Inflammatory macrophage treated with lipopolysaccharide for 4 hours (primary cell): ENCODE data around the gene CFAP90.

Source experiments
- DNase-seq: peaks from one replicate; pipeline ENCODE4 v3.0.0-alpha.2; 2020

The CFAP90 gene

DNA sequence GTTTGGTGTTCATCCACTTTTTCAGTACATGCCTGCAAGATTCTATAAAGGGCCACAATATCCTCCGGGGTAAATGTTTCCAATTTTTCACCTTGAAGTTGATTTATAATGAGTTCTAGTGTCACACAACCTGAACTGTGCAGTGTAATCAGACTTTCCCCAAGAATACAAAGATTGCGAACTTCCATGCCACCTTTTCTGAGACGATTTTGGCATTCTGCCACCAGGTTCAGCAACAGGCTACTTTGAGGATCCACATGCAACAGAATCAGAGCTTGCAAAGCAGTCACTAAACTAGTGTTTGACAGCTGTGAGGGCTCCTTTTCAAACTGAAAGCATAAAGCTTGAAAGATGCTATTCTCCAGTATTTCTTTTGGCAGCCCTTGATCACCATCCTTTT, 16.3 kb upstream of the CFAP90 start:
- no peak for DNase-seq

DNA sequence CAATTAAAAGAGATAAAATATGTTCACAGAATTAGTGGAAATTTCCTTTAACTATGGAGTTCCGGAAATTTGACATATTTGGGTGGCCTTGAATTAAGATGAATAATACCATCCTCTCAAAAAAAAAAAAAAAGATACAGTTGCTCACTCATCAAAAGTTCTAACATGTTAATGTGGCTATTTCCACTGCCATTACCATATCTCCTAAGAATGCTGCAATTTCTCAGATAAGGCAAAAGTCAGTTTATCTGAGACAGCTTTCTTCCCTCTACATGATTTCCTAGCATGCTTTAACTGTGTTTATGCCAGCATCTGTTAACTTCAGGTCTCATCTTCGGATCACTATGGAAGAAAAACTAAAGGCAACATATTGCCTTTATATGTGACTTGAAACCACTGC, 15.3 kb upstream of the CFAP90 start:
- DNase-seq: no peak

DNA sequence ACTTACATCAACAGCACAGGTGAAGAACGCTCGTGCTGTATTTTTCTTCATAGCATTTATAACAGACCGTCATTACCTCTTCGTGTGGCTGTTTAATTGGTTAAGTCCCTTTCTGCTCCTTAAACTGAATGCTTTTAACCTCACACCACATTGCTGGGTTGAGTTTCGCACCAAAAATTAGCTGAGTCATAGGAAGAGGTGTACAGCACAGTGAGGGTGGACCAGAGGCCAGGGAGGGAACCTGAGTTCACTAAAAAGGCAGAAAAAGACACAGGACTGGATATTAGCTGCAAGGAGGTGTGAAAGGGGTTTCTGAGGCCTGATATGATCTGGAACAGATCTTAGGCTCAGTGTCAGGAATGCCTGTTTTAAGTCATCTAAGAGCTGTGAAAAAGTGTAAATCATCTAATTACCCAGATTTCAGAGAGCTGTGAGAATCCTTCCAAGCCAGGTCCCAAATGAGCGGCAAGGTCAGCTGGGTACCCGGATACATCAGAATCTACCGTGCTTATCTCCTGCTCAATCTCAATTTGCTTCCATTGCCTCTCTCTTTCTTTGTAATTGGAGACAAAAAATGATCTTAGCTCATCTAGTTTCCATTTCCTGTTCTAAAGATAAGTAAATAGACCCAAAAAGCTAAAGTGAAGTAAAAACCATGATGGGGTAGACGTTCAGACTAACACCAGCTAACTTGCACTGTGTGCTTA, 7.1 kb upstream of the CFAP90 start:
- DNase-seq: no peak

DNA sequence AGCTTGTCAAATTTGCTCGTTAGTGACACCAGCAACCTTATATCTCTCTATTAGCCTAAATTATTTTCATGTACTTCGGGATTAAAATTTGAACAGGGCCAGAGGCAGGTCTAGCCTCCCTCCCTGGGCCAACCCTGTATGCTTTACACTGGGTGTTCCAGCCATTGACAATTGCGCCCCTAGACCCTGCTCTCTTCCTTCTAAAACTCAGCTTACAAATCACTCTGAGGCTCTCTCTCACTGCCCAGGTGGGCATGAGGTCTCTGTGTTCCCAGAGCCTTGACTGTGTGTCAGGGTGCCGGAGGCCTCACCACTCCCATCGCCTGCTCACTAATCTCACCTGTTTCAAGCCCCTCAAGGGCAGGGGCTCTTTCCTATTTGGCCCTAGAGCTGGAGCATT, 6.4 kb upstream of the CFAP90 start:
- DNase-seq: no peak

DNA sequence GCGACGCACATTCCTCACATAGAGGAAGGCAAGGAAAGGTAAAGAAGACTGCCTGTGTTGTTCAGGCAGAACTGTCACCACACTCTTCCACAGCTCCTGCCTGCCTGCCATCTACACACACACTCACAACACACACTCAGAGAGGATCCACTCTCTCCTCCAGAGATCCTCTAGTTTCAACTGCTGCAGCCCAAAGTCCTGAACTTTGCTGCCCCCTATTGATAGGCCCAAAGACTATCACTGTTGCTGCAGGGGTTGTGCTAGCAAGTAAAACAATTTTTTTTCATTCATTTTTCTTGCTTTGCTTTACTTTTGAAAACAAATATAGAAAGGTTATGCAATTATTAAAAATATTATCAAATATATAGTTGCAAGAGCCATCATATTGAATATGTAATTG, 5.9 kb upstream of the CFAP90 start:
- peak; percentile 43 for DNase-seq

DNA sequence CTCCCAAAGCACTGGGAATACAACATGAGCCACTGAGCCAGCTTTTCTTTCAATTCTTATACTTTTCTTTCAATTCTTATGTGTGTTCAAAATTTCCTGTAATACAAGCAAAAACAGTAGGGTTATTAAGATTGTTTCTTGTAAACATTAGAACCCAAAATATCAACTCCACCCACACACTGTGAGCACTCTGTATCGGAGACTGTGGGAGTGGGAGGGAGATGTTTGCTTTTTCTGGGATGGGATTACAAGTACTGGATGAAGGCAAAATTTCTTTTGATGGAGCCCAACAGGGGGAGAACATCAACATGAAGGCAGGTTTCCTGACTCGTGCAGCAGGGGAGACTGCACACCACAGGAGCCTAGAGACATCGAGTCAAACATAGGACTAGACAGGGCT, 4.7 kb upstream of the CFAP90 start:
- DNase-seq: no peak

DNA sequence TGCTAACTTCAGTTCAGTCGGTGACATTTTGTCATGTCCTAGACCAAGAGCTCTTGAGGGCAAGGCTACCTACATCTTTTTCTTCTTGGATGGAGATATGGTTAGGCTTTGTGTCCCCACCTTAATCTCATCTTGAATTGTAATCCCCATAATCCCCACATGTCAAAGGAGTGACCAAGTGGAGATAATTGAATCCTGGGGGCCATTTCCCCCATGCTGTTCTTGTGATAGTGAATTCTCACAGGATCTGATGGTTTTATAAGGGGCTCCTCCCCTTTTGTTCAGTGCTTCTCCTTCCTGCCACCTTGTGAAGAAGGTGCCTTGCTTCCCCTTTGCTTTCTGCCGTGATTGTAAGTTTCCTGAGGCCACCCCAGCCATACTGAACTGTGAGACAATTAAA, 2.1 kb upstream of the CFAP90 start:
- DNase-seq: no peak

DNA sequence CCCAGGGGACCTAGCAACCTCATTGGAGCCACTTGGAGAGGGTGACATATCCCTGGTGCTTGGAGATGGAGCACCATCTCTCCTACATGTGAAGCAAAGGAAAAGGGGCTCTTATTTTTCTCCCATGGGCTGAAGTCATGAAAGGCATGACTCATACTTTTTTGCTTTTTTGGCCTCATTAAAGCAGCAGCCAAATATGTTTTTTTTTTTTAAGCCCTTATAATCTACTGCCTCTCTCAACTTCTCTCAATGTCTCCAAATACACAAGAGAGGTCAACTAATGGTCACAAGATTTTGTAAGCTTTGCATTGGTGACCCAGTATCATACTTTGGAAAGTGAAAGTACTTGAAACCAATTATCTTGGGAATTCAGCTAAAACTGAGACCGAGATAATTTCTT, 1.6 kb upstream of the CFAP90 start:
- peak; percentile 9 for DNase-seq

DNA sequence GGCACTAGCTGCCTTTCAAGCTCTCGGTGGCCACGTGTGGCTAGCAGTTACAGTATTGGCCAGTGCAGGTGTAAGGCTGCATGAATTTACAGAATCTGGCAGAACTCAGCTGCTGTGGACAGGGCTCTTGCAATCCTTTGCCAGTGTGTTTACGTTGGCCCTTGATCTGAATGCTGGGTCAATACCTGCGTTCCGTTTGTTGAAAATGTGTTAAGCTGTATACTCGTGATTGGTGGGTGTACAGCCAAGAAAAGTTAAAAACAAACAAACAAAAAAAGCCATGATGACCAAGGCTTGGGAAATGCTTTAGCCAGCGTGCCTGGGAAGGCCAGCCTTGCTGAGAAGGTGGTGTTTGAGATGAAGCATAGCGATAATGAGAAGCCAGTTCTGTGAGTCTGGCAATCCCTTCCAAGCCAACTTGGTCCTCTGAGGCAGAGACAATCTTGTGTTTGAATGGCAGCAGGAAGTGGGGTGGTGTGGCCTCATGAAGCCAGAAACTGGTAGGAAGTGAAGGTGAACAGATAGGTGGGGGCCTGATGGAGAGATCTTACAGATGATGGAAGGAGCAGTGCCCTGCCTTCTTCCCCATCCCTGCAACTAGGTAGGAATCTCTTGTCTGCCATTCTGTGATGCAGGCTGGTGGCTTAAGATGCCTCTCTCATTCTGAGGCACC, 820 bp upstream of the CFAP90 start:
- DNase-seq: no peak

DNA sequence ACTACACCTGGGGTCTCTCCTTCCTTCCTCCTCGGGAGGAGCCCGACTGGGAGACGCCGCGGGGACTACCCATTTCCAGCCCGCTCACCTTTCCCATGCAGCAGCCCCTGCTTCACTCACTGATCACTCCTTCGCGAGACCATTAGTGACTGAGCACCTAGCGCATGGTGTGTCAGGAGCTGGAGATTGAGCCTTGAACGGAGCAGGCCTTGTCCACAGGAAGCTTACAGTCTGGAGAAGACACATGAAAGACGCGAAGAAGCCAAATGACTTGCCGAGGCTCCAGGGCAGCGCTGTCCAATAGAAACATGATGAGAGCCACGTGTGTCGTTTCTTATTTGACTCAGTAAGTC, 283 bp upstream of the CFAP90 start:
- DNase-seq: no peak

DNA sequence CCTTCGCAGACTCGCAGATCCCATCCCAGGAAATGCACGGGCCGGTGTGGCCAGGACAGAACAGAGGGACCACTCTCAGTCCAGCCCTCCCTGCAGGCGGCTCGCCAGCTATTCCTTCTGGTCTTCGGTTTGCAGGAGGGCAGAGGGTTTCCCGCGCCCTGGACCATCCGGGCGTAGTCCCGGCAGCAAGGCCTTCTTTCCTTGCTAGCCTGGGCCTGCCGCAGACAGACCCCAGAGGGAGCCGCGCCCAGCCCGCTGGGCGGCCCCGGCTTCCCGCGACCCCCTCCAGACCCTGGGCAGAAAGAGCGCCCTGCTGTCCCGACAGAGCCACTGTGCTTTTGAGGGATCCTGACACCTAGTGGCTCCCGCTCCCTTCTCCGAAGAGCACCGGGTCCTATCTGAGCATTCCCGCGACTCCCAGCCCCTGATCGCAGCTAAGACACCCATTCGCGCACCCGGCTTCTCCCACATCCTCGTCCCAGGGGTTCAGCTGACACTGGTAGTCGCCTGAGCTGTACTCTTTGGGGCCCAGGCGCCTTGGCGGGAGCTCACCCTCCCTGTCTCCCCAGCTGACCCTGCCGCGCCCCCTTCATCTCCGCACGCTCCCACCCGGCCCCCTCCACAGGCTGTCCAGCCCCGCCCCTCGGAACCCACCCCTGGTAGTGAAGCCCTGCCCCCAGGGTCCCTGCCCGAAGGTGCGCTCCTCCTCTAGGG, 1.1 kb downstream of the CFAP90 start:
- no peak for DNase-seq

DNA sequence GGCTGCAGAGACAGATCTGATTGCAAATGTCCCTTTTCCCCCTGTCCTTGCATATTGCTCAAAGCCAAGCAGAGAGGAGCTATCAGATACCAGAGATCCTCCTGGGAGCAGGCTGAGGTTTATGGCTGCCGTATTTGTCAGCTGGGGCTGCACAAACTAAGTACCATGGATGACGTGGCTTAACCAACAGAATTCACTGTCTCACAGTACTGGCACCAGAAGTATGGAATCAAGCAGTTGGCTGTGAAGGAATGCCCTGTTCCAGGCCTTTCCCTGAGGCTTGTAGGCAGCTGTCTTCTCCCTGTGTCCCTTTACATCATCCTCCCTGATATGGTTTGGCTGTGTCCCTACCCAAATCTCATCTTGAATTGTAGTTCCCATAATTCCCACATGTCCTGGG, 2.6 kb downstream of the CFAP90 start:
- no peak for DNase-seq

DNA sequence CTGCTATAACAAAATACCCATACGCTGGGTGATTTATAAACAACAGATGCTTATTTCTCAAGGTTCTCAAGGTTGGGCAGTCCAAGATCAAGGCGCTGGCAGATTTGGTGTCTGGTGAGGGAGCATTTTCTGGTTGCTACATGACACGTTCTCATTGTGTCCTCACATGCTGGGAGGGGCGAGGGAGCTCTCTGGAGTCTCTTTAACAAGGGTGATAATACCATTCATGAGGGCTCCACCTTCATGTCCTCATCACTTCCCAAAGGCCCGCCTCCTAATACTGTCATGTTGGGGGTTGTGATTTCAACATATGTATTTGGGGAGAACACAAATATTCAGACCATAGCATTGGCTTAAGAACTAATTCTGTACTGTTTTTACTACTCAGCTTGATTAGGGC, 4.6 kb downstream of the CFAP90 start:
- DNase-seq: no peak

DNA sequence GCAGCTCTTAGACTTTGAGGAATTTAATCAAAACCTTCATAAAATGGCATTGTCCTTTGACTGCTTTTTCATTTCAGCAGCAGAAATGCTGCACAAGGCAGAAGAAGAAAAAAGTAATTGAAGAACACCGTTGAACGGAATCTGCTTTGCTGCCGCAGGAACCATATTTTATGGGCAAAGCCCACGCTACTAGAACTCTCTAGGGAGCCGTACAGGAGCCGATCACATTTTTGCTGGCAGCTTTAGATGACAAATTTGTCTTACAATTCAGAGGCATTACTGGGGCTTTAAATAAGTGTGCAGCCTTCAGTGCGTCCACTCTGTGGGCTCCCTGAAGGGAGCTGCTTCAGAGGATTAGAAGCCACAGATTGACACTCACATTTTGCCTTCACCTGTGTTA, 5.4 kb downstream of the CFAP90 start:
- no peak for DNase-seq

DNA sequence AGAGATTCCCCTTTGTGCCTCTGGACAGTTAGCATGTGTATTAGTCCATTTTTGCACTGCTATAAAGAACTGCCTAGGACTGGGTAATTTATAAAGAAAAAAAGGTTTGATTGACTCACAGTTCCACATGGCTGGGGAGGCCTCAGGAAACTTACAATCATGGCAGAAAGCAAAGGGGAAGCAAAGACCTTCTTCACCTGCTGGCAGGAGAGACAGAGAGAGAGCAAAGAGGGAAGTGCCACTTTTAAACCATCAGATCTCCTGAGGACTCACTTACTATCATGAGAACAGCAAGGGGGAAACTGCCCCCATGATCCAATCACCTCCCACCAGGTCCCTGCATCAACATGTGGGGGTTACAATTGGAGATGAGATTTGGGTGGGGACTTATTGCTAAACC, 6.0 kb downstream of the CFAP90 start:
- no peak for DNase-seq

DNA sequence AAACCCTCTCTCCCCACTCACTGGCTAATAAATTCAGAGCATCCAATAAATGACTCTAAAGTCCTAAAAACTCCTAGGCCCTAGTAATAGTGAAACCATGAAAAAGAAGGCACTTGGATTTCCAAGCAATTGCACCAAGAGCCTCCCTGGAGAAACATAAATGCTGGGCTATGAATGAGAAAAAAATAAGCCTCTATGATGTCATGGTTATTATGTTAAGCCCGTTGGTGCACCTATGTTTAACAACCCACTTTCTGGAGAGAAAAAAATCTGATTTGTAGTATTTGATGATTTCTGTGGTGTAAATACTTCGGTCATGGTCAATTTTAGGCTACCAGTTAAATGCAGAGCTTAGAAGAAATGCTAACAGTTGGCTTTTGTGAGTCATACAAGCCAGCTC, 8.4 kb downstream of the CFAP90 start:
- DNase-seq: no peak

DNA sequence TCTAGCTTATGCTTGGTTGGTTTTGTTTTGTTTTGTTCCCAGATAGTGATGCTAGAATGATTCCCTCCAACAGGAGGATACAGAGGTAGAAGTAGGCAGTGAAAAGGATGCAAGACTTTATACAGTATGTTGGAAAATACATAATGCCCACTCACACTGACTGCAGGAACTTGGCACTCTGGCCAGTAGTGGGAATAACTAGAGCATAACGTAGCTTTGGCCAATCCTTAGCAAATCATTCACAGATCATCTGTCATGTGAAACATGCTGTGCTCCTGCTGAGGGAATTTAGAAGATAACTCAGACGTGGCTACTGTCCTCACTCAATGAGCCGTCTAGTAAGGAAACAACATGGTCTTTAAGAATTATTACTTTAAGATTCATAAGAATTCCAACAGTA, 13.5 kb downstream of the CFAP90 start:
- no peak for DNase-seq

DNA sequence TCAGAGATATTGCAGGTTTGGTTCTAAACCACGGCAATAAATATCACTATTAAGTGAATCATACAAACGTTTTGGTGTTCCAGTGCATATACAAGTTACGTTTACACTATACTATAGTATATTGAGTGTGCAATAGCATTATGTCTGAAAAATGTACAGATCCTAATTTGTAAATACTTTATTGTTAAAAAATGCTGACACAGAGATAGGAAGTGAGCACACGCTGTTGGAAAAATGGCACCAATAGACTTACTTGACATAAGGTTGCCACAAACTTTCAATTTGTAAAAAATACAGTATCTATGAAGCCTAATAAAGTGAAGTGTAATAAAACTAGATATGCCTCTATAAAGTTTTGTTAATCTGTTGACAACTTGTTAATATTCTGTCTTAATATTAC, 16.0 kb downstream of the CFAP90 start:
- no peak for DNase-seq

DNA sequence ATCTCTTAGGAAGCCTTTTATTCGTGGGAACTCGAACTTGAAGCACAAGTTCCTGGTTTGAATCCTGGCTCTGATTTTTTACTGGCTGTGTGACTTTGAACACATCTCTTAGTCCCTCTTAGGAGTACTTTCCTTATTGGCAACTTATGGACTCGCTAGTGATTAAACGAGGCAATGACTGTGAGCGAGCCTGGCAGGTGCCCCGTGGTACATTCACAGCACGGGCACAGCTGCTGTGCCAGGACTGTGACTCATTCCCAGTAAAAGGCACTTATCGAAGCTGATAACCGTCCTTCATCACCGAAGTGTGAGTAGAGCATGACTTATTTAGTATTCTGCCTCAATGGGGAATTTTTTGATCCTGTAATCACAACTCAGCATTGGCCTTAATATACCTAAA, 22.7 kb downstream of the CFAP90 start:
- no peak for DNase-seq

DNA sequence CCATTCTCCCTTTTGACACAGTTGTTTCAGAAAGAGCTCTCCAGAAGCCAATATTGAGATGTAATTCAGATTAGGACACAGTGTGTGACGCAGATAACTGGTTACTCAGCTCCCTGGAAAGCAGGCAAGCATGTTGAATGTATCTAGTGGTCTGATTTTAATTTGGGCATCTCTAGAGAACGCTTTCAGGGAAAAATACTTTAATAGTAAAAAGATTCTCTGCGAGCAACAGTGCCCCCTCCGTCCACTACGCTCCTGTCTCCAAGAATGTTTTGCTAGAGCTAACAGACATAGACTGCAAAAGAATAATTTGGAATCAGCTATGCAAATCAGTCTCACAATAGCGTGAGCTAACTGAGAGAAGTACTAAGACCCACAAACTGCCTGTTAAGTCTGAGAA, 23.3 kb downstream of the CFAP90 start:
- DNase-seq: no peak

DNA sequence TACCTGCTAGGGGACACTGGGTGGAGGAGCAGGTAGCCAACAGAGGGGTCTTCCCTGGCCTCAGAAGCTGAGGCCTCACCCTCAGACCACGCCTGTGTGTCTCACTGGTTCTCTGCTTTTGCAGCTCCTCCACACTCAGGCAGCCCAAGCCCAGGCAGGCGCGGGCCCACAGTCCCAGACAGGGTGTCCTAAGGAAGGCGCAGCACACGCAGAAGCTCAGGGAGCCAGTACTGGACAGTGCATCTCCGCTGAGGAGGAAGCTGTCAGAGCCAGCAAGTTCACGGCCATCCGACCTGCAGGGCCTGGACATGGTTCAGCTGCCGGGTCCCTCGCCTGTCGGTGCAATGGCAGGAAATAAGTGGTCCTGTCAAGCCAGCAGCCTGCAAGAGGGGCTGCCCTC, 25.3 kb downstream of the CFAP90 start:
- DNase-seq: no peak

DNA sequence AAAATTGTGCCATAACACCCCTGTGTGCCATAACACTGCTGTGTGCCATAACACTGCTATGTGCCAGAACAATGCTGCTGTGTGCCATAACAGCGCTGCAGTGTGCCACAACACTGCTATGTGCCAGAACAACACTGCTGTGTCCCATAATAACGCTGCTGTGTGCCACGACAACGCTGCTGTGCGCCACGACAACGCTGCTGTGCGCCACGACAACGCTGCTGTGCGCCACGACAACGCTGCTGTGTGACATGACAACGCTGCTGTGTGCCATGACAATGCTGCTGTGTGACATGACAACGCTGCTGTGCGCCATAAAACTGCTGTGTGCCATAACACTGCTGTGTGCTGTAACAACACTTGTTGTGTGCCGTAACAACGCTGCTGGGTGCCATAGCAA, 25.9 kb downstream of the CFAP90 start:
- no peak for DNase-seq

DNA sequence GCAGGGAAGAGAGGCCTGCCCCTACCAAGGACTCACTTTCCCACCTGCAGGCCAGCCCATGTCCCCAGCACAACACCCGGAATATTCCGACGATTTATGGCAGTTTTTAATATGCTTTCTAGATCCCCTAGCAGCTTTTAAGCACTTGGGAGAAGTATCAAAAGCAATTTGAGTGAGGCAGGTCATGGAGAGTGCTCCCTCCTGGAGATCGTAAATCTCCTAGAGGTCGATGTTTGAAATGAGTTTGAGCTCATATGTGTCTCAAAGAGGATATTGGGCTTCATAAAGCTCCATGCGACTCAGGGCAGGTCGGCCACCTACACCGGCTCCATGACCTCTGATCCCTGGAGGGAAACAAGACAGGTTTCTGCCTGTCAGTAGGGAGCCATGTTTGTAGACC, 27.3 kb downstream of the CFAP90 start:
- DNase-seq: no peak

DNA sequence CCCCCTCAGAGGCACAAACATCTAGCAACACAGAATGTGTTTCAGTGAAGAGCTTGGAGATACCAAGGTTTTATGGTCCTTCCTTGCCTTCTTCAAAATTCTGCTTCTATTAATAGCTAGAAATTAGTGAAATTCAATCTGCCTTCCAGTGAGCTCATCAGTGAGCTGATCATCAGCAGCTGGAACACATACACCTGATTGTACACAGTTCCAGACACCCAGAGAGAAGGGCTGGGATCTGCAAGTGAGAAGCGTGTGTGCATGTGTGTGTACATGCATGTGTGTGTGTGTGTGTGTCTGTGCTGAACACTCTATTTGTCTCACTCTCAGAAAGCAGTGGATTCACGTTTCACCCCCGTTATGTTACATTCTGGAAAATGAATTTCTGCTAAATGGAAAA, 28.5 kb downstream of the CFAP90 start:
- no peak for DNase-seq

DNA sequence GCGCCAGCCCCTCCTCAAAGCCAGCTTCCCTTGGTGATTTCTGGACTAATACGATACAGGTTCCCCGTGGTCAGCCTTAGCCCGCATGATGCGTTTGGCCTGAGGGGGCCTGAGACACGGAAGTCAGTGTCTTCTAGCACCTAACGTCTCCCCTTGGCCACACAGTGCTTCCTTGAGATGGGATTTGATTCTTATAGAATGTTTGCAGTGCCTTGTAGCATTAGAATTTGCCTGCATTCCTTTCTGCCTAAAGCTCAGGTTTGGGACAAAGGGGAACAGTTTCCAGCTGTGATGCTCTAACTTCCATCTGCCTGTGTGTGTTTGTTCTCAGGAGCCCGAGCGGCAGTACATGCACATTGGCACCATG, 34.4 kb downstream of the CFAP90 start:
- no peak for DNase-seq
